HG02642 (cell line): ENCODE results near the gene DZIP3.
A peak's percentile ranks its signal among the peaks of the same experiment; 100 is the strongest.
"Not testable (repeated sequence)": the region's sequence is repeated elsewhere in the genome, so short reads cannot be mapped to it uniquely, and the experiment has no call there.

Experiments
- ATAC-seq: cut with Tn5 transposase; IDR thresholded peaks from one replicate; pipeline ENCODE4 v1.9.1; 2021; ENCODE audit warnings: mild to moderate bottlenecking; ENCODE audit not compliant: unreplicated experiment, poor library complexity

Gene DZIP3

DNA sequence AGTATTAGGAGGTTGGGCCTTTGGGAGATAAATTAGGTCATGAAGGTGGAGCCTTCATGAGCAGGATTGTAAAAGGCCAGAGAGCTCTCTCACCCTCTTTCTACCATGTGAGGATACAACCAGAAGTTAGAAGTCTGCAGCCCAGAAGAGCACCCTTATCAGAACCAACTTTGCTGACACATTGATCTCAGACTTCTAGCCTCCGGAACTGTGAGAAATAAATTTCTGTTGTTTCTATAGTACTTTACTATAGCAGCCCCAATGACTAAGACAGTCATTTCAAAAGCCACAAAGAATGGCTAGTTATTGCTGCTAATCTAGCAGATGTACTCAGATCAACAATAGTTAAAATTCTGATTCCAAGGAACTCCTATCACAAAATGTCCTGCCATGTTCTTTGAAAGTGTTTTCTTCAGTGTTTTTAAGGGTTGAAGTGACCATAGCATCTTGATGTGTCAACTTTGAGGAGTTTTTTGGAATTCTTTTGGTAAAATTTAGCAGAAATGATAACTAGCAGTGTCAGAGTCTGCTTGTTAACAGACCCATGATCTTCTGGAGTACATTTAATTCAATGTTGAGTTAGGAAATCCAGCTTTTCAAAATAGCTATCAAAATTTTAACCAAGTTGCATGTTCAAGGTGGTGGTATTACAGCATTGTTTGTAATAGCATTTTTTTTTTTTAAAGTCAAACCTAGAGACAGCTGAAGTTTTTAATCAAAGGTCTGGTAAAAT, 10.3 kb downstream of the DZIP3 start:
- no peak for ATAC-seq

DNA sequence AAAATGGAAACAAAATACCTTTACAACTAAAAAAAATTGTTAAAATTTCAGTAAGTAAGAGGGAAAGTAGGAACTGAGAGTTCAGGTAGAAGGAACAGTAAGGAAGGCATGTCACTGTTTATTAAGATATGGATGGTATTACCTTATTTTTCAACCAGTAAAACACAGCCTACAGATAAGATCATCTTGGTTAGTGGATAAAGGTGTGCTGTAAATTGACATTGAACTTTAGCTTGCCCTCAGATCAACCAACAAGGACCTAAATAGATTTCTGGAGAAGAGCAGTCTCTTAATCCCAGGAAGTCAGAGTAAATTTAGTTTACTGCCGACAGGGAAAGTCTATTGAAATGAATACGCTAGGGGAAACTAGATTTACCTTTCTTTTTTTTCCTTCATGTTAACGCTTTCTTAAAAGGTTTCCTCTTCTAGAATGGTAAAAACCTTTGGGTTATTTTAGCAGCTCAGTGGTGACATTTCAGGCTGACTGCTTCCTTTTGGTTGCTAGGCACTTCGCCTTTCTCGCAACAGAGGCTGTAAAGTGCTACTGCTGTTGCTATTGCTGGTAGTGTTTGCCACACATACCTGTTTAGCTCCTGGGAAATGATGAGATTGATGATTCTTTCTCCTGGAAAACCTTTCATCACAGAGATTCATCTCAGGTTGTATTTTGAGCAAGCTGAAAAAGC, 12.9 kb downstream of the DZIP3 start:
- peak; percentile 74 for ATAC-seq

DNA sequence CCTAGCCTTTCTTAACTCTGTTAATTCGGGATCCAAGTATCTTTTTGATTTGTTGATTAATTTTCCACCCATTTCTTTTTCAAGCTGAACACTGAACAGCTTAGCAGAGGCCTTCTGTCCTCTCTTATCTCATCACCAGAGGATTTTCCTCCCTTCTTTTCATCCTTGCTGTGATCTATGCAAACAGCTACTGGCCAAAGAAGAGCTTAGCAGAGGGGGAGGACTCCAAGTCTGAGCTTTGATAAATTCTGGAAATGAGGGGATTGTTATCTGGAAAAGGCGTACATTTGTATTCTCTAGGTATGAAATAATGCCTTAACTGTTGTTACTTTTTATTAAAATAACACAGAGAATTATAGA, 13.4 kb downstream of the DZIP3 start:
- peak; percentile 16 for ATAC-seq

DNA sequence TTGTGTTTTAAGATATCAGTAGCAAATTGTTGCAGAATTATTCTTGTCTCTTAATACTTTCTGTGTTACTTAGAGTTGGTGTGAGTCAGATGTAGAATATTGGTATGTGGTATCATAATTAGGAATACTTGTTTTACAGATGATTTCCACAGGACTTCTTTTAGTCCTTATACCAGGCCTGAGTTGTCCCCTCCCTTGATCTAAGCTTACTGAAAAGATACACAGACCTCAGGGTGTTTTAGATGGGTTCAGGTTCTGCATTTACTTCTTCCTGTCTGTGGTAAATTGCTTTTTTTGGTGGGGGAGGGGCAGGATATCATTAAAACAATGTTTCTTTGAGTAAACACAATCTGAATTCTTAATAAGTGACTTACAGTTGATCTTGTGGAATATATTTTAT, 14.2 kb downstream of the DZIP3 start:
- ATAC-seq: no peak

DNA sequence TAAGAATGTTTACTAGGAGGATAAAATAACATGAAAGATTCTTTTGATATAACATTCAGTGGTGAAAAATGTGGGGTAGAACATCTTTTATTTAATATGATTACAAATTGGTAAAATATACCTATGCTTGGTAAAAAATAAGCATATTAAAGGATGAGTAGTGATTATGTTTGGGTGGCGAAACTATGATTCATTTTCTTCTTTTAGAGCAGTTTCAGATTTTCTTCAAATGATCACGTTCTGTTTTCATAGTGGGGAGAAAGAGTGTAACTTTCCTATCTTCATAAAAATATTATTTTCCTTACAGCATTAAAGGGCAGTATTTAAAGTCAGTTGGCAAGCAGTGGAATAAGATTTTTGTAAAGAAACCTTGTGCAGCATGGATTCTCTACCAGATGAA, 15.5 kb downstream of the DZIP3 start:
- ATAC-seq: no peak

DNA sequence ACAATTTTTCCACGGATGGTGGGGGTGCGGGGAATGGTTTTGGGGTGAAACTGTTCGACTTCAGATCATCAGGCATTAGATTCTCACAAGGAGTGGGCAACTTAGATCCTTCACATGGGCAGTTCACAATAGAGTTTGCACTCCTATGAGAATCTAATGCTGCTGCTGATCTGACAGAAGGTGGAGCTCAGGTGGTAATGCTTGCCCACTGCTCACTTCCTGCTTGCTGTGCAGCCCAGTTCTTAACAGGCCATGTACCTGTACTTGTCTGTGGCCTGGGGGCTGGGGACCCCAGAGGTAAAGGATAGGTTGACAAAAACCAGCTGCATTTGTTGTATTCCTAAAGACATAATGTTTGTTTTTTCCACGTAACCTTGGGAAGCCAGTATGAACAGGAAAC, 16.0 kb downstream of the DZIP3 start:
- ATAC-seq: no peak

DNA sequence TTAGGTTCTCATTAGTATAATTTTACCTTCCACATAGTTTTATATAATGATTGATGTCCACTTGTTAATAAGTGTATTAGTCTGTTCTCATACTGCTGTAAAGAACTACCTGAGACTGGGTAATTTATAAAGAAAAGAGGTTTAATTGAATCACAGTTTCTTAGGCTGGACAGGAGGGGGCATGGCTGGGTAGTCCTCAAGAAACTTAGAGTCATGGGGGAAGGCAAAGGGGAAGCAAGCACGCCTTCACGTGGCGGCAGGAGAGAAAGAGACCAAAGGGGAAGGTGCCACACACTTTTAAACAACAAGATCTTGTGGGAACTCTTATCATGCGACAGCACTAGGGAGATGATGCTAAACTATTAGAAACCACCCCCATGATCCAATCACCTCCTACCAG, 19.2 kb downstream of the DZIP3 start:
- ATAC-seq: no peak

DNA sequence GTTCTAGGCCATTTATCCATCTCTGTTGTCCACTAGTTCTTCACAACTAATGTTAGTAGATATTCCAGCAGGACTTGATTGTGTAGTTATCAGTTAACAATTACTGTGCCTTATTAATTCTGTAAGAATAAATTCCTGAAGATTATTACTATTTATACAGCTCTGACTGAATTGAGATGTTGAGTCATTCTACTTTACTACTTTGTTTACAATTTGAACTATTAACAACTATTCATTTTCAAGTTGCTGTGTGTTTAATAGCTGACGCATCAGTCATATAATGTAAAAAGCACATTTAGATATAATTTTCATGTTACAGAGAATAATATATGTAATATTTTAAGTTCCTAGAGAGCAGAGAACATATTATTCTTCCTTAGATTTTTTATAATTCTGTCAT, 21.1 kb downstream of the DZIP3 start:
- ATAC-seq: no peak

DNA sequence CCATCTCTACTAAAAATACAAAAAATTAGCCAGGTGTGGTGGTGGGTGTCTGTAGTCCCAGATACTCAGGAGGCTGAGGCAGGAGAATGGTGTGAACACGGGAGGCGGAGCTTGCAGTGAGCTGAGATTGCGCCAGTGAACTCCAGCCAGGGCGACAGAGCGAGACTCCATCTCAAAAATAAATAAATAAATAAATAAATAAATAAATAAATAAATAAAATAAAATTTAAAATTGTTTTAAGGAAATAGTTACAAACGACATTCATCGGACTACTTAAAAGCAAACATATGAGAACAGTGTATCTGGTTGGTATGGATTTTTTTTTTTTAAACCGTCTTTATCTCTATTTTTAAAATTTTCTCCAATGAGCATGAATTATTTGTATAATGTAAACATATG, 26.6 kb downstream of the DZIP3 start:
- not testable (repeated sequence) for ATAC-seq

DNA sequence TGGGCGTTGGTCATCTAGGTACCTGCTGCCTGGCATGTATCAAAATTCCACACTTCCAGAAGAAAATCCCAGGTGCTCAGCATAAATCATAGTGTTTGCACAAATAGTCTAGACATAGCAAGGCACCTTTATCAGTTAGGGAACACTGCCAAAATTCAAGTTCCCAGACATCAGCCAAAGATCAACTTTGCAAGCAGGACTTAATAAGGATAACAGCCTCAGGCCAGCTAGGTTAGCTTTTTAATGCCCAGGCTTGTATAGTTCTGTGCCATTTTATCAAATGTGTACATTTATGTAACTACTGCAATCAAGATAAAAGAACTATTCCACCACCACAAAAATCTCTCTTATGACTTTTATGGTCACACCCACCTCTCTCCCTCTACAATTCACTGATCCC, 30.7 kb downstream of the DZIP3 start:
- ATAC-seq: no peak

DNA sequence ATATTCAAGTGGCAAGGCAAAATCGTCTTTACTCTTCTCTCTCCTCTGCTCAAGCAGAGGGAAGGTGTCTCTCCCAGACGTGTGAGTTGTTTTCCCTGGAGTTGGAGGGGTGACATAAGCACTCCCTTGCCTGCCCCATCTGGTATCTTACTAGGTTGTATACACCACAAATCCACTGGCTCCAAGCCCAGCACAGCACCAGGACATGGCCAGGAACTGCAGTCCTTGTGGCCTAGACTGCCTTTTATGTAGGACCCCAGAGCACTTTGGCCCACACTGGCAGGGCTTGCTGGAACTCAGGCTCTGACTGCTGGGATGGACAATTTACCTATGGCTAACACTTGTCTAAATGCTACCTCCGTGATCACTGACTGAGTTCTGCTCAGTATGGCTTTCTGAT, 34.0 kb downstream of the DZIP3 start:
- ATAC-seq: no peak

DNA sequence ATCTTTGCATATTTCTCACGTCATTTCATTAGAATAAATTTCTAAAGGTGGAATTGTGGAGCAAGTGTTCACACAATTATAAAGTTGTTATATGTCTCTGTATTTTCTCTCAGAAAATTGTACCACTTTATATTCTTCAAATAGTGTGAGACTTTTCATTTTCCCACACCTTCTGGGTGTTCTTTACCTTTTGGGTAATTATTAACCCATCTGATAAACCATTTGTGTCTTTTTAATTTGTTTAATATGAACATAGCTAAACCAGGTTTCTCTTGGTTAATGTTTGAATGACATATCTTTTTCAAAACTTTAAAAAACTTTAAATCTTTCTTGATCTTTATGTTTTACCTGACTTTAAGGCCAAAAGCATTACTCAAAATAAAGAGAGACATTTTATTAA, 40.5 kb downstream of the DZIP3 start:
- no peak for ATAC-seq

DNA sequence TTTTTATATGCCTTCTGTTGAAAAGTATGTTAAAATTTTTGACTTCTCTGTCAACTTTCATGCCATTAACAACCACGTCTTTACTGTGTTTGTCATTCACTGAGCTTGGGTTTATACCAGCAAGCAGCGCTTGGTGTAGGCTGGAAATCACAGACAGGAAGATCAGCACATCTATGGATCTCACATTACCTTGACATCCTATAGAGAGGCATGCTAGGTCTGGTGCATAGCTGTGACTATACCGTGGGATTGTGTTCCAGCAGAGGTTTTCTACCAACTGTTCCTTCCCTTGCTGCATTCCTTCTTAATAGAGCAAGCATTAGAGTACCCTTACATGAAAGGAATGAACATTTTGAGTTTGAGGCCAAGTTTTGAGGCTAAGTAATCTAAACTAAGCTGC, 53.0 kb downstream of the DZIP3 start:
- no peak for ATAC-seq

DNA sequence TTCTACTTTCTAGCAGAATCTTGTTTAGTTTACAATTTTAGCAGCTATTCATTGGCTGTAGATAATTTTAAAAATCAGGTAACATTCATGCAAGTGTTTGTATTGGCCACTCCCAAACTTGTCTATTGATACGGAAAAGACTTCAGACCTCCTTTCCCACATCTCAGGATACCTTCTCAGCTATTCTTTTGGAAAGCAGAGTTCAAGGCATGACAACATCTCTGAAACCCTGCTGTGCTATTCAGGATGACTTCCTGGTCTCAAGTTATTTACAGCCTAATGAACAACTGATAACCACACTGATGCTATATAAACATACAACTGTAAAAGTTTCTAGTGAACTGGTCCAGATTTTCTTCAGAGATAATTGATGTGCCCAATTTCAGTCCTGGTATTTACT, 55.8 kb downstream of the DZIP3 start:
- no peak for ATAC-seq

DNA sequence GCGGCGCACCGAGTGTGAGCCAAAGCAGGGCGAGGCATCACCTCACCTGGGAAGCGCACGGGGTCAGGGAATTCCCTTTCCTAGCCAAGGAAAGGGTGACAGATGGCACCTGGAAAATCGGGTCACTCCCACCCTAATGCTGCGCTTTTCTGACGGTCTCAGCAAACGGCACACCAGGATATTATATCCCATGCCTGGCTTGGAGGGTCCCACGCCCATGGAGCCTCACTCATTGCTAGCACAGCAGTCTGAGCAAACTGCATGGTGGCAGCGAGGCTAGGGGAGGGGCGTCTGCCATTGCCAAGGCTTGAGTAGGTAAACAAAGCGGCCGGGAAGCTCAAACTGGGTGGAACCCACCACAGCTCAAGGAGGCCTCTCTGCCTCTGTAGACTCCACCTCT, 66.1 kb downstream of the DZIP3 start:
- ATAC-seq: not testable (repeated sequence)

DNA sequence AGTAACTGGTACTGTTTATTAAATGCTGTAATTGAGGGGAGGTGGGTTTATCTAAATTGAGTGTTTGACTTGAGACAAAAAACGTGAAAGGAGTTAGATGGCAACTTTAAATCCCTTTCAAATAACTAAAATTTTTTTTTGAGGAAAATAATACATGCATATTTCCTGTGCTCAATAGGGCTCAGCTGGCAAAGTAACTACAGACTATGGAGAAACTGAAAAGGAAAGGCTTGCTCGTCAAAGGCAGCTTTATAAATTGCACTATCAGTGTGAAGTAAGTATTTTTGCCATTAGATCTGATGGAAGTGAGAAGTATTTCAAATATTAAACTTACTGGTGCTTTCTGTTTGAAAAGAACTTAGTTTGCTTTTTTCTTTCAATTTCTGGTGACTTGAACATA, 72.2 kb downstream of the DZIP3 start:
- ATAC-seq: no peak

DNA sequence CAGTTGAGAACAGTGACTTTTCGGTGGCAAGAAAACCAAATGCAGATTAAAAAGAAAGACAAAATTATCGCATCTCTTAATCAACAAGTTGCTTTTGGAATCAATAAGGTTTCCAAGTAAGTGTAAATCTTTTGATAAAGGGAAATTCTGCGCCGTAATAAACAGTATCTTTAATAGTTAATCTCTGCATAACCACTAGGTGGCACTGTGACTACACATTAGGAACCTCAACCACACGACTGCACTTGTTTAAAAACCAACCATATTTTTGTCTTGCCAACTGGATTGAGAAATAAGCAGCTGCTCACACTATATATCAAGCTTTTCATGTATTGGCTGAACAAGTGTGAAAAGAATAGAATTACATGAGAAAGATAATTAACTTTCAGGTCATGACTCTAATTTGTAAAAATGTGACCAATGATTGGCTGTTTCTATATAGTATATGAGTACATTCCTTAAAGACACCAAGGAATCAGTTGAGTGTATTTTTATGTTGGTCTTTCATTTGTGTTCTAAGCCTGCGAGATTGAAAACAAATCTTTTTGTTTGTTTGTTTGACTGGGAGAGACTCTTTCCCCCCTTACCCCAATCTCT, 72.7 kb downstream of the DZIP3 start:
- ATAC-seq: no peak

DNA sequence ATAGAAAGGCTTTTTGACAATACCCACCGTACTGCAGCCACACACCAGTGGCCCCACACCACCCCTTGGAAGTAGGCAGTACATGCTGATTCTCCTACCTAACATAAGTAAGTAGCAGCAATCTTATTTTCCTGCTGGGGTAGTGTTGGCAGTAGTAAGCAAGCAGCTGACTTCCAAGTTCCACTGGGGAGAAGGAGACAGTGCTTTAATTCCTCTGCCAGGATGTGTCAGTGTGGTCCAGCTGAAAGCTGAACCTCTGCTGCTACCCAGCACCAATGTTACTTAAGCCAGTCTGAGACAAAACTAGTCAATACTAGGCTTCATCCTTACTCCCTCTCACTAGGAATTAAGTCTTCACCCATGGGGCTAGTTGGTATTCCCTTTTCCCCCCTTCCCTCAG, 74.7 kb downstream of the DZIP3 start:
- no peak for ATAC-seq

DNA sequence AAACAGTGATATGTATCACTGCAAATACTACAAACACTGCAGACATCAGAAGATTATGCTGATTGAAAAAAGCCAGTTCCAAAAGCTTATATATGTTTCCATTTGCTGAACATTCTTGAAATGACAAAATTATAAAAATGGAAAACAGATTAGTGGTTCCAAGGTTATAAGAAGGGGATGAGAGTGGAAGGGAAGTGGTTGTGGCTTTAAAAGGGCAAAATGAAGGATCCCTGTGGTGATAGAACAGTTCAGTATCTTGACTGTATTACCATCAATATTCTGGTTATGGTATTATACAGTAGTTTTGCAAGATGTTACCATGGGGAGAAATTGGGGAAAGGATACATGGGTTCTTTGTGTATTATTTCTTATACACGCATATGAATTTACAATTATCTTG, 77.8 kb downstream of the DZIP3 start:
- ATAC-seq: no peak

DNA sequence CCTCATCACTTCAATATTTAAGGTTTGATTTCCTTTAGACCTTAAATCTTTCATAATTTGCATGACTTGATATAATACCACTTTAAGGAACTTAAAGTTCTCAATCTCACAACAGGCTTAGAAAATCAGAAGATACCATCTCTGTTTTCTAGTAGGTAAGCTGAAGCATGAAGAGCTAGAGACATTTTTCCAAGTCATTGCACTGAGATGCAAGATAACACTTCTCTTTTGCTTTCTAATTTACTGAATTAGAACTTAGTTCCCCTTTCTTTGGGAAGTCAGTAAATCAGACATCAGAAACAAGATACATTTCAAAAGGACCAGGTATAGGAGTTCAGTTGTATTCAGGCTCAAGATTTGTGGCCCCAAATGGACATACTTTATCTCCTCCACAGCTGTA, 79.7 kb downstream of the DZIP3 start:
- no peak for ATAC-seq

DNA sequence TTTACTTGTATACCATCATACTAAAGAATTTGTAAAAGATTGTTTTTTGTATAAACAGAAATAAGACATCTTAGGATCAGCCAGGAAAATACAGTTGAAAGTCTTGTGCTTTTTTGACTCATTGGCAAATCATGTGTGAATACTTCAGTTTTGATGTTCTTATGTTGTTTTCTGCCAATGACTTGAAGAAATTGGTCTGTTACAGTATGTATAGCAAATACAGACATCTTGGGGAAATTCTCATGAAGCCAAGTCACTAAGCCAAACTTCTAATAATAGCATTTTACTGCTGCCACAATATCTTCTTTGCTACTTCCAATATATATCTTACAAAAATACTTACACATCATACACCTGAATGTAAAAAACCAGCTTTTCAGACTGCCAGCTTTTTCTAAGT, 83.2 kb downstream of the DZIP3 start:
- ATAC-seq: no peak
